RWPE1 (cell line): ENCODE data around the gene KCTD1.

Experiments
- CTCF ChIA-PET: fragments of 350-600 bp; sonication (Branson Sonifier 250); formaldehyde crosslinking; extraction: SDS; loops from one replicate; lab custom pipeline; 2021; lab: Yijun Ruan, JAX
- POLR2A ChIA-PET: fragments of 400-600 bp; formaldehyde crosslinking; extraction: SDS; loops from one replicate; lab custom pipeline; 2020; ENCODE audit warnings: antibody characterized with exemption; ENCODE audit not compliant: low non-redundant PET; lab: Yijun Ruan, JAX
- DNase-seq: peaks from one replicate; pipeline ENCODE4 v3.0.0; 2012; ENCODE audit warnings: low spot score
- H3K27ac ChIP-seq: fragments of 450-650 bp; 2 replicates; pipeline ENCODE4 v1.5.1; 2017
- CTCF ChIP-seq: fragments of 450-650 bp; conservative IDR thresholded peaks from 2 replicates; pipeline ENCODE4 v1.5.1; 2017; ENCODE audit warnings: low read depth, mild to moderate bottlenecking

The KCTD1 gene

DNA sequence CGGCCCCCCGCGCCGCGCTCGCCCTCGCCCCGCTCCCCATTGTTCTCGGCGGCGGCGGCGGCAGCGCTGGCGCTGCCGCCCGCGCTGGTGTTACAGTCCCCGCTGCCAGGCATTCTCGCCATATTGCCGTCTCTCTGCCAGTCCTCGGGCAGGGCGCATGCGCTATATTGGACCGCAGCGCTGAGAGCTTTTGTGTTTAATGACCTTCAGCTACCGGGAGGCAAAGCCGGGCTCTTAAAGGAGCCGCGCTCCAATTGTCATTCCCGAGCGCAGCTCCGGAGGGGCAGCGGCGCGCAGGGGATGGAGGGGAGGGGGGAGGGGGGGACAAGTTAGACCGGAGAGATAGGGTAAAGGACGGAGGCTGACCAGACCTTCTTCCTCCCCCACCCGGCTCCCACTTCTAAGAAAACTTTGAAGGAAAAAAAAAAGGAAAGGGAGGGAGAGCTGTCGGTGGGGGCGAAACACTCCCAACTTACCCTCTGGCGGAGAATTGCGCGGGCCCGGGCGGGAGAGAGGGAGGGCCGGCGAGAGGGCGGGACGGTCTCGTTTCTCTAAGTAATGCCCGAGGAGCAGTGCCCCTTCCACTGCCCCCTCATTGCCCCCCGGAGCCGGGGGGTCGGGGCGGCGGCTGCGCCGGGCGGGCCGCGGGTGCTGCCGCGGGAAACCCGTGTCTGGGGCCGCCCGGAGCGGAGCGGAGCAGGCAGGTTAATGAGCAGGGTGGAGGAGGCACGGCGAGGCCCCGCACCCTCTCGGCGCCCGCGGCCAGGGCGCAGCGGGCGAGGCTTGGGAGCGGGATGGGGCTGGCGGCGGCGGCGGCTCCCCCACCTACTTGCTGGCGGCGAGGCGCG, at the start of gene KCTD1:
TSS of gene KCTD1 (minus strand) at position 139 of the 848 bp plus-strand sequence. CDS start at position 122, 17 bp downstream.
- peak within 1 kb of the TSS; percentile 99 for H3K27ac ChIP-seq
- ChIA-PET POLR2A (no interaction called here), CTCF (interaction anchor here (0.6 to 1.4 kb wide), 6 partner anchors 44 to 1491 kb away, joined by 3 to 16 read pairs (median 4); no protein-coding TSS in a partner anchor)
- TF ChIP-seq CTCF, result no peak
- peak; percentile 62 for DNase-seq

DNA sequence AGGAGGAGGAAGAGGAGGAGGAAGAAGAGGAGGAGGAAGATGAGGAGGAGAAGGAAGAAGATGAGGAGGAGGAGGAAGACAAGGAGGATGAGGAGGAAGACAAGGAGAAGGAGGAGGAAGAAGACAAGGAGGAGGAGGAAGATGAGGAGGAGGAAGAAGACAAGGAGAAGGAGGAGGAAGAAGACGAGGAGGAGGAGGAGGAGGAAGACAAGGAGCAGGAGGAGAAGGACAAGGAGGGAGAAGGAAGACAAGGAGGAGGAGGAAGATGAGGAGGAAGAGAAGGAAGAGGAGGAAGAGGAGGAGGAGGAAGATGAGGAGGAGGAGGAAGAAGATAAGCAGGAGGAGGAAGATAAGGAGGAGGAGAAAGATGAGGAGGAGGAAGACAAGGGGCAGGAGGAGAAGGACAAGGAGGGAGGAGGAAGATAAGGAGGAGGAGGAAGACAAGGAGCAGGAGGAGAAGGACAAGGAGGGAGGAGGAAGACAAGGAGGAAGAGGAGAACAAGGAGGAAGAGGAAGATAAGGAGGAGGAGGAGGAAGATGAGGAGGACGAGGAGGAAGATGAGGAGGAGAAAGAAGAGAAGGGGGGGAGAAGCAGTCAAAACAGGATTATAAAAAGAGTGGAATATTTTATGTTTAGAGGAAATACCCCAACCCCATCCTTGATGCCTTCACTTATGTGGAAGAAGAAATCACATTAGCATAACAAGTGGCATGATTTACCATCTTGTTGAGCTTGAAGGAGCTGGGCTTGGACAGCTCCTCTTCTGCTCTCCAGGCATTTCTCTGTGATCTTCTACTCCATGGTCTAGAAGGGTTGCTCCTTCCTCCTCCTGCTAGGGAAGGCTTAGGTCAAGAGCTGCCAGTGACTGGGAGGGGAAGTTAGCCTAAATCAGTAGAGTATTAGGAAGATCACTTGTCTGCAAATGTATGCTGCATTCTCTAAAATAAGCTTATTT, 45.3 kb upstream of the KCTD1 start:
- ChIA-PET CTCF (no interaction called here), POLR2A (no interaction called here)
- no peak for DNase-seq
- no peak for TF ChIP-seq CTCF
- H3K27ac ChIP-seq, result no peak overlapping the region

DNA sequence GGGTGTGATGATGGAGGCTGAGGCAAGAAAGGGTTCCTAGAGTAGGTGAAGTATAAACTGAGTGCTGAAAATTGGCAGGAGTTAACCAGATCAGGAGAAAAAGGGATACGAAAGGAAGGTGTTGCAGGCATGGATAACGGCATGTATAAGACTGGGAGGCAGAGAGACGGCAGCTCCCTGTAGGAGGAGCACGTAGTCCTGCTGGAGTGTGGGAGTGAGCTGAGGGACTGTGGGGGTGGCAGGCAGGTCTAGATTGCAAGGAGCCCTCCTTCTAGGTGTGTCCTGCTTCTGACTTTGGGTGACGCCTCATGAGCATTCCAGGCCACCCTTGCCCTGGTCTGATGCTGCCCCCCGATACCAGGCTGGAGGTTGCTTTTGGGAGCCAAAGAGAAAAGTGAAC, 36.4 kb upstream of the KCTD1 start:
- ChIA-PET CTCF (interaction anchor here (0.7 kb wide), 1 partner anchor 9 kb away, joined by 3 read pairs; no protein-coding TSS in a partner anchor), POLR2A (no interaction called here)
- no peak for DNase-seq
- no peak overlapping the region for H3K27ac ChIP-seq
- no peak for TF ChIP-seq CTCF

- POLR2A ChIA-PET, result interaction anchor here (0.6 kb wide), 1 partner anchor 530 kb away, joined by 3 read pairs; no protein-coding TSS in a partner anchor
- H3K27ac ChIP-seq, result no peak overlapping the region; the same call in 1 of the 2 replicates
- CTCF ChIA-PET, result no interaction called here
- DNase-seq, result peak; percentile 68
- no peak for TF ChIP-seq CTCF
These were observed 31.7 kb upstream of the KCTD1 start for GRCh38 chr18:26579941-26580618.

- POLR2A ChIA-PET, result no interaction called here
- DNase-seq, result no peak
- TF ChIP-seq CTCF, result no peak
- CTCF ChIA-PET, result interaction anchor here (0.6 kb wide), 1 partner anchor 9 kb away, joined by 3 read pairs; no protein-coding TSS in a partner anchor
- peak overlapping the region; percentile 93 for H3K27ac ChIP-seq
These were observed 27.5 kb upstream of the KCTD1 start for GRCh38 chr18:26575865-26576217.
